RWPE1 (cell line): ENCODE results near the gene GOLGA3.
"Not testable (repeated sequence)": the region's sequence is repeated elsewhere in the genome, so short reads cannot be mapped to it uniquely, and the experiment has no call there.

Experiments
- CTCF ChIA-PET: fragments of 350-600 bp; sonication (Branson Sonifier 250); formaldehyde crosslinking; extraction: SDS; loops from one replicate; lab custom pipeline; 2021; lab: Yijun Ruan, JAX
- POLR2A ChIA-PET: fragments of 400-600 bp; formaldehyde crosslinking; extraction: SDS; loops from one replicate; lab custom pipeline; 2020; ENCODE audit warnings: antibody characterized with exemption; ENCODE audit not compliant: low non-redundant PET; lab: Yijun Ruan, JAX
- DNase-seq: peaks from one replicate; pipeline ENCODE4 v3.0.0; 2012; ENCODE audit warnings: low spot score
- H3K27ac ChIP-seq: fragments of 450-650 bp; 2 replicates; pipeline ENCODE4 v1.5.1; 2017
- CTCF ChIP-seq: fragments of 450-650 bp; conservative IDR thresholded peaks from 2 replicates; pipeline ENCODE4 v1.5.1; 2017; ENCODE audit warnings: low read depth, mild to moderate bottlenecking

The GOLGA3 gene

GRCh38 chr12:132853285-132854092 is 24.8 kb upstream of the GOLGA3 start:
- CTCF ChIA-PET: no interaction called here

GRCh38 chr12:132852496-132852895 is 23.8 kb upstream of the GOLGA3 start:
- ChIA-PET POLR2A (no interaction called here), CTCF (no interaction called here)
- no peak for TF ChIP-seq CTCF
- no peak for DNase-seq
- no peak overlapping the region for H3K27ac ChIP-seq

More at GRCh38 chr12:132853285-132854092, 24.8 kb upstream of the GOLGA3 start:
- TF ChIP-seq CTCF: no peak
- H3K27ac ChIP-seq: no peak overlapping the region
- POLR2A ChIA-PET: no interaction called here
- DNase-seq: no peak

GRCh38 chr12:132851465-132851864 is 22.8 kb upstream of the GOLGA3 start:
- no peak overlapping the region for H3K27ac ChIP-seq
- ChIA-PET POLR2A (no interaction called here), CTCF (no interaction called here)
- no peak for DNase-seq
- TF ChIP-seq CTCF: no peak

GRCh38 chr12:132850291-132850690 is 21.6 kb upstream of the GOLGA3 start:
- no peak overlapping the region for H3K27ac ChIP-seq
- DNase-seq: no peak
- ChIA-PET CTCF (no interaction called here), POLR2A (no interaction called here)
- TF ChIP-seq CTCF: no peak

- POLR2A ChIA-PET: no interaction called here
- no peak overlapping the region for H3K27ac ChIP-seq
- TF ChIP-seq CTCF: no peak
- DNase-seq: no peak
- CTCF ChIA-PET: no interaction called here
Measured at GRCh38 chr12:132848521-132848920, 19.9 kb upstream of the GOLGA3 start.

- no peak for DNase-seq
- CTCF ChIA-PET: no interaction called here
- TF ChIP-seq CTCF: no peak
- POLR2A ChIA-PET: no interaction called here
- H3K27ac ChIP-seq: no peak overlapping the region
Measured at GRCh38 chr12:132847363-132848356, 19.0 kb upstream of the GOLGA3 start.

- DNase-seq, H3K27ac ChIP-seq, POLR2A ChIA-PET, CTCF ChIA-PET: not testable (repeated sequence)
Measured at GRCh38 chr12:132844681-132845080, 16.0 kb upstream of the GOLGA3 start.
